HFFc6 (cell line): Measurements from ENCODE around the gene BAHD1. TPM values are rescaled to one million over a fixed set of nuclear protein-coding genes. Genes with fewer than 3 reads are reported as not detected.

ENCODE experiments used
- DNase-seq: peaks from one replicate; pipeline ENCODE4 v3.0.0-alpha.2; 2018
- H3K27ac Mint-ChIP-seq: 2 replicates; pipeline ENCODE4 v1.8.0; 2020; ENCODE audit warnings: mild to moderate bottlenecking, mixed read lengths
- H3K27me3 Mint-ChIP-seq: 2 replicates; pipeline ENCODE4 v1.8.0; 2021; ENCODE audit warnings: mild to moderate bottlenecking, moderate library complexity, mixed read lengths; ENCODE audit not compliant: insufficient read depth
- H3K36me3 Mint-ChIP-seq: 2 replicates; pipeline ENCODE4 v1.8.0; 2021; ENCODE audit warnings: low read depth, mixed read lengths
- H3K4me1 Mint-ChIP-seq: 2 replicates; pipeline ENCODE4 v1.8.0; 2020; ENCODE audit warnings: low read depth, mixed read lengths
- H3K4me3 Mint-ChIP-seq: 2 replicates; pipeline ENCODE4 v1.8.0; 2020; ENCODE audit warnings: mild to moderate bottlenecking, moderate library complexity, mixed read lengths
- H3K9me3 Mint-ChIP-seq: 2 replicates; pipeline ENCODE4 v1.8.0; 2020; ENCODE audit warnings: mild to moderate bottlenecking, mixed read lengths
- total RNA-seq, 6 experiments: library from RNA; stranded (reverse); fragmentation: NEBNext Ultra II Directional; extraction: Animal tissue kit (Norgen Biotek cat#: 25700); gene quantifications; 2 replicates in 1 of 6; 3 replicates in 5 of 6; pipeline ENCODE4 v1.2.3, GENCODE V29; 2021
- TF ChIP-seq, protein P1 (sequence below): fragments of 200-600 bp; sonication (generic); IDR thresholded peaks from 2 replicates; pipeline ENCODE4 v1.5.0; 2021; ENCODE audit warnings: antibody characterized with exemption, mild to moderate bottlenecking

The BAHD1 gene
- total RNA-seq, 6 experiments from 2014 or later: 12.7 to 14.4 (median 14.2) TPM

DNA sequence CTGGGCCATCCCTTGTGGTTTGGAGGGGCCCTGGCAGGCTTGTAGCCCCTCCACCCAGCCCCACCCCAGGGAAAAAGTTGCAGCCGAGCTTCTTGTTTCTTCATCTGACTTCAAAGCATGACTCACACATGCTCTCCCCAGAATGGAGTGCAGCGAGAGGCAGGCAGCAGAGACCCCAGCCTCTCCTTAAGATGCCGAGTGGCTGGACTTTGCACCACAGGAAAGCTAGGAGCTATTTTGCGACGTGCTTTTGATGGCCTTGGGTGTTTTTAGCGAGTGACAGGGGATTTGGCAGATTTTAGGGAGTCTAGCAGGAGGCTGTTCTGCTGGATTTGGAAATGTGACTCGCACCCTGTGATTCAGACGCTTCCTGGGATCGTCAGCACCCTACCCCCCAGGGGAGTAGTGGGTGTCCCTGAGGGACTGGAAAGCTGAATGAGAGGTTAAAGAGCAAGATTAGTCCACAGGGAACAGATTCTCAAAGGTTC, 14.2 kb downstream of the BAHD1 start:
- H3K4me3 Mint-ChIP-seq: peak overlapping the region; percentile 86
- DNase-seq: peak; percentile 19
- no peaks in the 10 kb centered on the region for H3K9me3 Mint-ChIP-seq
- peaks cover 45% of the 10 kb centered on the region for H3K4me1 Mint-ChIP-seq
- H3K27ac Mint-ChIP-seq: peak overlapping the region; percentile 91
- TF ChIP-seq, protein P1, sequence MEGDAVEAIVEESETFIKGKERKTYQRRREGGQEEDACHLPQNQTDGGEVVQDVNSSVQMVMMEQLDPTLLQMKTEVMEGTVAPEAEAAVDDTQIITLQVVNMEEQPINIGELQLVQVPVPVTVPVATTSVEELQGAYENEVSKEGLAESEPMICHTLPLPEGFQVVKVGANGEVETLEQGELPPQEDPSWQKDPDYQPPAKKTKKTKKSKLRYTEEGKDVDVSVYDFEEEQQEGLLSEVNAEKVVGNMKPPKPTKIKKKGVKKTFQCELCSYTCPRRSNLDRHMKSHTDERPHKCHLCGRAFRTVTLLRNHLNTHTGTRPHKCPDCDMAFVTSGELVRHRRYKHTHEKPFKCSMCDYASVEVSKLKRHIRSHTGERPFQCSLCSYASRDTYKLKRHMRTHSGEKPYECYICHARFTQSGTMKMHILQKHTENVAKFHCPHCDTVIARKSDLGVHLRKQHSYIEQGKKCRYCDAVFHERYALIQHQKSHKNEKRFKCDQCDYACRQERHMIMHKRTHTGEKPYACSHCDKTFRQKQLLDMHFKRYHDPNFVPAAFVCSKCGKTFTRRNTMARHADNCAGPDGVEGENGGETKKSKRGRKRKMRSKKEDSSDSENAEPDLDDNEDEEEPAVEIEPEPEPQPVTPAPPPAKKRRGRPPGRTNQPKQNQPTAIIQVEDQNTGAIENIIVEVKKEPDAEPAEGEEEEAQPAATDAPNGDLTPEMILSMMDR: no peak
- no peaks in the 10 kb centered on the region; the same call in 1 of the 2 replicates for H3K27me3 Mint-ChIP-seq
- no peaks in the 10 kb centered on the region for H3K36me3 Mint-ChIP-seq

DNA sequence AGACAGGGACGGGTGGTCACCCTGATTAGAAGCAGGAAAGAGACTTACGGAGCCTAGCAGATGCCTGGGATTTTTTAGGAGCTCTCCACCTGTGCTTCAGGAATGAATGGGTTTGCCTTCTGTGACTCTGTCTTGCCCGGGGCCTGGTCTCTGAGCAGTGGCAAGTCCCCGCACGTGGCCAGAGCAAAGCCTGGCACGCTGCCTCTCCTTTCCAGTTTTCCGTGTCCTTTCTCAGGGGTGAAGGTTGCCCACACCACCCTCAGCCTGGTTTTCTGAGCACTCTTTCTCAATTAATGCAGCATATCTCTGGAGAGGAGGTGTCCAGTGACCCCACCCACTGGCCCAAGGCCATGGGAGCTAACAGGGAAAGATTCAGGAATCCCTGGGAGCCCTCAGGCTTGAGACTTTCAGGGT, 15.6 kb downstream of the BAHD1 start:
- DNase-seq: no peak
- Mint-ChIP-seq H3K36me3 (no peaks in the 10 kb centered on the region), H3K27me3 (no peaks in the 10 kb centered on the region; the same call in 1 of the 2 replicates), H3K4me1 (peaks cover 41% of the 10 kb centered on the region), H3K4me3 (no peak overlapping the region), H3K27ac (no peak overlapping the region), H3K9me3 (no peaks in the 10 kb centered on the region)
- TF ChIP-seq, protein P1: no peak

GRCh38 chr15:40456738-40457137, 16.0 kb downstream of the BAHD1 start:
- no peak for DNase-seq
- TF ChIP-seq, protein P1: no peak
- no peaks in the 10 kb centered on the region for H3K36me3 Mint-ChIP-seq
- no peak overlapping the region for H3K4me3 Mint-ChIP-seq
- H3K4me1 Mint-ChIP-seq: peaks cover 41% of the 10 kb centered on the region
- no peaks in the 10 kb centered on the region; the same call in 1 of the 2 replicates for H3K27me3 Mint-ChIP-seq
- no peak overlapping the region for H3K27ac Mint-ChIP-seq
- H3K9me3 Mint-ChIP-seq: no peaks in the 10 kb centered on the region

DNA sequence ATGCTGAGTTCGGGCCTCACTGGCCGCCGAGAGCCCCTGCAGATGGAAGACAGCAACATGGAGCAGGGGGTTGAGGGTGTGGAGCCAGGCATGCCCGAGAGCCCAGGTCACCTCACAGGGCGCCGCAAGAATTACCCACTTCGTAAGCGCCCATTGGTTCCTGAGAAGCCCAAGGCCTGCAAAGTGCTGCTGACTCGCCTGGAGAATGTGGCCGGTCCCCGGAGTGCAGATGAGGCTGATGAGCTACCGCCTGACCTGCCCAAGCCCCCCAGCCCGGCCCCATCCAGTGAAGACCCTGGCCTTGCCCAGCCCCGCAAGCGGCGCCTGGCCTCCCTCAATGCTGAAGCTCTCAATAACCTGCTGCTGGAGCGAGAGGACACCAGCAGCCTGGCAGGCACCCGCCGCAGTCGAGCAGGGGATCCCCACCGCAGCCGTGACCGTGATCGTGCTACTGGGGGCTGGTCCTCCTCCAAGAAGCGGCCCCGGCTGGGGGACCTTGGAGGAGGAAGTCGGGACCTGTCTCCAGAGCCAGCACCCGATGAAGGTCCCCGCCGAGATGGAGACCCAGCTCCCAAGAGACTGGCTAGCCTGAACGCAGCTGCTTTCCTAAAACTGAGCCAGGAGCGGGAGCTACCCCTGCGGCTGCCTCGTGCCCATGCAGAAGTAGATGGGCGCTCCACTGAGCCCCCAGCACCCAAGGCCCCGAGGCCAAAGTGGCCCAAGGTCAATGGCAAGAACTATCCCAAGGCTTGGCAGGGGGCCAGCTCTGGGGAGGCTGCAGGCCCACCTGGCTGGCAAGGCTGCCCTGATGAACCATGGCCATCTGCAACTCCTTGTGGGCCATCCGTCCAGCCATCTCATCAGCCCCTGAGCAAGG, 18.0 kb downstream of the BAHD1 start:
- H3K9me3 Mint-ChIP-seq: no peaks in the 10 kb centered on the region
- H3K4me3 Mint-ChIP-seq: no peak overlapping the region
- H3K27me3 Mint-ChIP-seq: no peaks in the 10 kb centered on the region; the same call in 1 of the 2 replicates
- no peak overlapping the region for H3K27ac Mint-ChIP-seq
- DNase-seq: no peak
- TF ChIP-seq, protein P1: no peak
- no peaks in the 10 kb centered on the region for H3K36me3 Mint-ChIP-seq
- peaks cover 30% of the 10 kb centered on the region for H3K4me1 Mint-ChIP-seq

DNA sequence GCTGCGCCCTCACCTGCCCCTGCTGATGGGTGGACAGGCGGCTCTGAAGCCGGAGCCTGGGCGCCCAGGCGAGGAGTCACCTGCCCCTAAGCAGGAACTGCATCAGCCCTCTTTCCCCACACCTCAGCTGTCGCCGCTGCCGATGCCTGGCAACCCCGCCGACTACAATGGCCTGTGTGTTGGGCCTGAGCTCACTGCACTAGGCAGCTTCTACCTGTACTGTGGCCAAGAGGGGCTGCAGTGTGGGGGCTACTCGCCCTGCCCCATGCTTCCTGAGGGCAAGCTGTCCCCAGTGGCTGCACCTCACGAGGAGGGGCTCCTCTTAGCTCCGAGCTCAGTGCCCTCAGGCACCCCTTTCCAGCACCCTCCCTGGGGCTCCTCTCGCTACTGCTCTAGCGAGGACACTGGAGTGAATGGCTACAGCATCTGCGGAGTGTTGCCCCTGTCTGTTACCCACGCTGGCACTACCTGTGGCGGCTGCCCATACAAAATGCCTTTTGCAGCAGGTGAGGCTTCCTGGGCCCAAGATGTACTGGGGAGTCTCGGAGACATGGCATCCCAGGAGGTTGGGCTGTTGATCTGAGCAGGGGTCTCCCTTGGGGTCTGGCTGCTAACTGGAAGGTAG, 18.8 kb downstream of the BAHD1 start:
- no peaks in the 10 kb centered on the region for H3K9me3 Mint-ChIP-seq
- H3K36me3 Mint-ChIP-seq: no peaks in the 10 kb centered on the region
- no peak overlapping the region for H3K4me3 Mint-ChIP-seq
- TF ChIP-seq, protein P1: no peak
- H3K27me3 Mint-ChIP-seq: no peaks in the 10 kb centered on the region; the same call in 1 of the 2 replicates
- DNase-seq: no peak
- H3K27ac Mint-ChIP-seq: no peak overlapping the region
- peaks cover 22% of the 10 kb centered on the region for H3K4me1 Mint-ChIP-seq
